ENCODE data around the gene MIEF2.

Gene MIEF2

GRCh38 chr17:18235743-18236256, 24.7 kb upstream of the MIEF2 start:
- no peak for DNase-seq

GRCh38 chr17:18236494-18236893, 24.0 kb upstream of the MIEF2 start:
- DNase-seq = no peak

- no peak for DNase-seq
These were observed 23.0 kb upstream of the MIEF2 start for GRCh38 chr17:18237461-18237860.

- DNase-seq = no peak
These were observed 22.2 kb upstream of the MIEF2 start for GRCh38 chr17:18238299-18238698.

- no peak for DNase-seq
These were observed 20.0 kb upstream of the MIEF2 start for GRCh38 chr17:18240449-18240848.

GRCh38 chr17:18241229-18241871, 19.1 kb upstream of the MIEF2 start:
- DNase-seq = no peak

- no peak for DNase-seq
These were observed 15.3 kb upstream of the MIEF2 start for GRCh38 chr17:18245038-18245776.

- no peak for DNase-seq
These were observed 14.2 kb upstream of the MIEF2 start for GRCh38 chr17:18246109-18246725.

- no peak for DNase-seq
These were observed 13.4 kb upstream of the MIEF2 start for GRCh38 chr17:18246880-18247612.

GRCh38 chr17:18247613-18248001, 12.9 kb upstream of the MIEF2 start:
- no peak for DNase-seq

- DNase-seq = no peak
These were observed 12.1 kb upstream of the MIEF2 start for GRCh38 chr17:18248300-18248731.

GRCh38 chr17:18248811-18249210, 11.7 kb upstream of the MIEF2 start:
- no peak for DNase-seq

GRCh38 chr17:18250259-18250658, 10.2 kb upstream of the MIEF2 start:
- no peak for DNase-seq

- DNase-seq = no peak
These were observed 9.8 kb upstream of the MIEF2 start for GRCh38 chr17:18250708-18251107.

- no peak for DNase-seq
These were observed 9.3 kb upstream of the MIEF2 start for GRCh38 chr17:18251204-18251603.

- no peak for DNase-seq
These were observed 8.3 kb upstream of the MIEF2 start for GRCh38 chr17:18252160-18252559.

GRCh38 chr17:18253187-18253884, 7.1 kb upstream of the MIEF2 start:
- no peak for DNase-seq

- DNase-seq = no peak
These were observed 6.3 kb upstream of the MIEF2 start for GRCh38 chr17:18253947-18254821.

GRCh38 chr17:18254888-18255649, 5.4 kb upstream of the MIEF2 start:
- DNase-seq = no peak

- no peak for DNase-seq
These were observed 4.1 kb upstream of the MIEF2 start for GRCh38 chr17:18256351-18256750.

- no peak for DNase-seq
These were observed 3.7 kb upstream of the MIEF2 start for GRCh38 chr17:18256776-18257175.

Data from GOT3 (cell line).